ENCODE results near the gene KIF9.
"Not testable (repeated sequence)": the region's sequence is repeated elsewhere in the genome, so short reads cannot be mapped to it uniquely, and the experiment has no call there.

KIF9 gene

GRCh38 chr3:47180011-47180410 lies 102.6 kb downstream of the KIF9 start:
- DNase-seq = not testable (repeated sequence)
